ENCODE measurements around the gene HABP4. TPM values are rescaled to one million over a fixed set of nuclear protein-coding genes. Genes with fewer than 3 reads are reported as not detected.

The HABP4 gene
- total and polyA plus RNA-seq, 10 of the 15 experiments (the other 5 are each of a cell fraction or from before 2014, with no cell fraction given): 1.6 to 15.4 (median 11.6) TPM

DNA sequence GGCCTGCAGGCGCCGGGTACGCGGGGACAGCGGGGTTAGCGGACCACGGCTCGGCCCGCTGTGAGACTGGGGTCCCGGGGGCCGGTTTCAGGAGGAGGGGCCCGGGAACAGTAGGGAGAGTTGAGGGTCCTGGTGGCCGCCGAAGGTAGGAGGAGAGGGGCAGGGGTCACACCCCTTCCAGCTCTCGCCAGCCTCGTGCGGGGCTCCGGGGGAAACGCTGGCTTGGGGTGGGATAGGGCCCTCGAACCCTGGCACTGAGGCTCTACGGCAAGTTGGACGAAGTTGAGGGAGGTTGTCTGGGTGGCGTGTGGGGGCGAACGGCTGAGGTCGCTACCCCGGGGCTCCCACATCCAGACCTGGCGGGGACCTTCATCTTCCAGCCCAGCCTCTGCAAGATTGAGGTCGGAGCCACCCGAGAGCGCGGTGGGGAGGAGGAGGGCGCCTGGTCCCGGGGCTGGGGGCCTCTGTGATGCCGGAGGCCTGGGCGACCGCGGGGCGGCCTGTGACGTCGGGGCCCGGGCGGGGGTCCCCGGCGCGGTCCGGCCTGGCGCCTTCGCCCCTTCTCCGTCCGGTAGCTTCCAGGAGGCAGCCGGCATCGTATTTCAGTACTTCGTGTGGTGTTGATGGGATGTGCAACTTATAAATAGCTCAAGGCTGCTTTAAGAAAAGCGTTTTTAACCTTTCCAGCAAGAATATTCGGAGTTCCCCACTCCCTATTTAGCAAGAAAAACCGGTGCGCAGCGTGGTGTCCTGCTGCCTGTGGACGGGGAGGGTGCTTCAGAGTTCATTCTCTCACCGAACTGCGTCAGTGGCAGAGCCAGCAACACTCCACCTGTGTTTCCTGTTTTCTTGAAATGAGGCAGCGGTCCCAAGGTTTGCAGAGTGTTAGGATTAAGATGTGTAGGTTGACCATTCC, 902 bp downstream of the HABP4 start:
- ChIA-PET CTCF (interaction anchor here (1.4 to 4.7 kb wide), 3 partner anchors 9 to 123 kb away, joined by 4 to 34 read pairs (median 14); no protein-coding TSS in a partner anchor), SMC1A (ENCODE audit: uncharacterized antibody, unreplicated experiment) (interaction anchor here (0.9 to 4.5 kb wide), 8 partner anchors 9 to 114 kb away, joined by 3 to 38 read pairs (median 8); no protein-coding TSS in a partner anchor), RAD21 (ENCODE audit: unreplicated experiment) (interaction anchor here (0.9 to 4.1 kb wide), 8 partner anchors 10 to 216 kb away, joined by 3 to 30 read pairs (median 4); partner anchors contain the start of gene PRXL2C), POLR2A (interaction anchor here (0.6 to 1.5 kb wide), 3 partner anchors 33 to 107 kb away, joined by 3 read pairs; no protein-coding TSS in a partner anchor)
- peak; percentile 4; the same call in 1 of the 3 replicates for ATAC-seq
- peak overlapping the region; percentile 68 for H3K4me3 ChIP-seq
- peak overlapping the region; percentile 86 for H2AFZ ChIP-seq (ENCODE audit: control insufficient read depth, low read depth, low read length)
- H3K4me1 ChIP-seq (ENCODE audit: control insufficient read depth, insufficient read depth, low read length): peaks cover 6% of the 10 kb centered on the region
- H3K36me3 ChIP-seq (ENCODE audit: control insufficient read depth in 2 of 2, insufficient read depth in 2 of 2, low read length in 1 of 2): no peaks in the 10 kb centered on the region
- intact Hi-C loops (cut with micrococcal nuclease; ENCODE audit: unreplicated experiment) (loop anchor here (2.0 kb wide), 2 partner anchors 32 to 116 kb away; partner anchors contain the start of gene ZNF367), in situ Hi-C loops (cut with MboI) (no loop called here)
- DNase-seq (ENCODE audit: low read depth, low spot score): no peak
- no peak overlapping the region for H3K27ac ChIP-seq (ENCODE audit: control insufficient read depth, insufficient read depth)
- TSS peak; percentile 63 for BruUV-seq (replicated peaks)
- peaks cover 0 to 3% of the 10 kb centered on the region in 2 experiments; a peak in 1 of 4 replicates for H3K27me3 ChIP-seq (replicated peaks in 1 of 2; ENCODE audit: control insufficient read depth in 2 of 2, insufficient read depth in 2 of 2, low read length in 1 of 2)
- no peak for FAIRE-seq
- no peaks in the 10 kb centered on the region for H3K9me3 ChIP-seq (replicated peaks; ENCODE audit: control insufficient read depth, insufficient read depth, low read length)
- peak overlapping the region; percentile 27 for H3K9ac ChIP-seq (ENCODE audit: control insufficient read depth, insufficient read depth, low read length)
- no peaks in the 10 kb centered on the region for H4K20me1 ChIP-seq (ENCODE audit: control insufficient read depth, insufficient read depth)
- H3K79me2 ChIP-seq (ENCODE audit: control insufficient read depth, insufficient read depth, low read length): no peaks in the 10 kb centered on the region
- peak overlapping the region; percentile 89 for H3K4me2 ChIP-seq (ENCODE audit: control insufficient read depth, insufficient read depth)
- WGBS (ENCODE audit: insufficient coverage, insufficient replicate concordance, low lambda C conversion rate, missing lambda C conversion rate): 1% methylated on average over 47 of the region's 63 CpGs
- TF ChIP-seq TCF12 (IDR thresholded peaks at IDR 0.05; ENCODE audit: low read depth, low read length) (no peak), NR2F1 (conservative IDR thresholded peaks at IDR 0.05) (0 out of 2 replicates have a peak, but pooled peaks have one; percentile 4), POLR2AphosphoS2 (IDR thresholded peaks at IDR 0.05; ENCODE audit: low read depth, low read length) (no peak), SMARCA5 (IDR thresholded peaks at IDR 0.05) (no peak), MEF2B (IDR thresholded peaks at IDR 0.05; ENCODE audit: partially characterized antibody, poor library complexity, severe bottlenecking) (no peak), CHD4 (IDR thresholded peaks at IDR 0.05) (no peak), KAT2A (conservative IDR thresholded peaks at IDR 0.05; ENCODE audit: control insufficient read depth, low read depth, low read length) (no peak), HDGF (IDR thresholded peaks at IDR 0.05) (no peak), NR2C1 (IDR thresholded peaks at IDR 0.05) (no peak), POU2F2 (IDR thresholded peaks at IDR 0.05; ENCODE audit: borderline replicate concordance, low read depth, low read length) (no peak), SREBF1 (IDR thresholded peaks at IDR 0.05; ENCODE audit: low read length) (no peak), EP300 (IDR thresholded peaks at IDR 0.05; ENCODE audit: borderline replicate concordance in 1 of 2, control insufficient read depth in 1 of 2, low read depth in 2 of 2, low read length in 2 of 2) (no peak), SMC3 (IDR thresholded peaks at IDR 0.05; ENCODE audit: borderline replicate concordance, low read length) (0 out of 2 replicates have a peak, but pooled peaks have one; percentile 0), CBX3 (IDR thresholded peaks at IDR 0.05; ENCODE audit: borderline replicate concordance, low read depth) (no peak), ZNF217 (IDR thresholded peaks at IDR 0.05) (no peak), CBX5 (IDR thresholded peaks at IDR 0.05; ENCODE audit: low read depth) (no peak), CHD1 (IDR thresholded peaks at IDR 0.05; ENCODE audit: low read depth, low read length) (no peak), CREM (IDR thresholded peaks at IDR 0.05; ENCODE audit: low read depth) (0 out of 2 replicates have a peak, but pooled peaks have one; percentile 19)
- TF ChIP-seq, protein P1, sequence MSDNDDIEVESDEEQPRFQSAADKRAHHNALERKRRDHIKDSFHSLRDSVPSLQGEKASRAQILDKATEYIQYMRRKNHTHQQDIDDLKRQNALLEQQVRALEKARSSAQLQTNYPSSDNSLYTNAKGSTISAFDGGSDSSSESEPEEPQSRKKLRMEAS (IDR thresholded peaks at IDR 0.05; ENCODE audit: low read depth, low read length): no peak
- TF ChIP-seq, protein P2, sequence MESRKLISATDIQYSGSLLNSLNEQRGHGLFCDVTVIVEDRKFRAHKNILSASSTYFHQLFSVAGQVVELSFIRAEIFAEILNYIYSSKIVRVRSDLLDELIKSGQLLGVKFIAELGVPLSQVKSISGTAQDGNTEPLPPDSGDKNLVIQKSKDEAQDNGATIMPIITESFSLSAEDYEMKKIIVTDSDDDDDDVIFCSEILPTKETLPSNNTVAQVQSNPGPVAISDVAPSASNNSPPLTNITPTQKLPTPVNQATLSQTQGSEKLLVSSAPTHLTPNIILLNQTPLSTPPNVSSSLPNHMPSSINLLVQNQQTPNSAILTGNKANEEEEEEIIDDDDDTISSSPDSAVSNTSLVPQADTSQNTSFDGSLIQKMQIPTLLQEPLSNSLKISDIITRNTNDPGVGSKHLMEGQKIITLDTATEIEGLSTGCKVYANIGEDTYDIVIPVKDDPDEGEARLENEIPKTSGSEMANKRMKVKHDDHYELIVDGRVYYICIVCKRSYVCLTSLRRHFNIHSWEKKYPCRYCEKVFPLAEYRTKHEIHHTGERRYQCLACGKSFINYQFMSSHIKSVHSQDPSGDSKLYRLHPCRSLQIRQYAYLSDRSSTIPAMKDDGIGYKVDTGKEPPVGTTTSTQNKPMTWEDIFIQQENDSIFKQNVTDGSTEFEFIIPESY (IDR thresholded peaks at IDR 0.05): no peak

Data from GM12878 (cell line).